HEK293 (cell line): ENCODE data around the gene MRTFB.
A peak's percentile ranks its signal among the peaks of the same experiment; 100 is the strongest.

Source experiments
- CTCF ChIA-PET: fragments of 350-600 bp; formaldehyde crosslinking; extraction: SDS; loops from one replicate; lab custom pipeline; 2021; ENCODE audit warnings: antibody characterized with exemption; lab: Yijun Ruan, JAX
- POLR2A ChIA-PET: fragments of 300-600 bp; formaldehyde crosslinking; extraction: SDS; loops from one replicate; lab custom pipeline; 2020; ENCODE audit warnings: antibody characterized with exemption, inconsistent platforms; lab: Yijun Ruan, JAX
- H3K27ac ChIP-seq: fragments of 200-500 bp; sonication (Bioruptor generic); 2 replicates; pipeline ENCODE4 v1.5.1; 2014; ENCODE audit warnings: low read depth, low read length, control low read depth, inconsistent platforms; ENCODE audit errors: extremely low read depth
- H3K36me3 ChIP-seq, 2 experiments: fragments of 200-500 bp in 1 of 2; sonication (Bioruptor generic) in 1 of 2; 1 replicate in 1 of 2; 2 replicates in 1 of 2; pipeline ENCODE4 v1.5.1; 2014 to 2017; ENCODE audit warnings: inconsistent platforms in 2 of 2, low read length in 2 of 2; ENCODE audit not compliant: control insufficient read depth in 2 of 2, insufficient read depth in 1 of 2
- H3K4me1 ChIP-seq: fragments of 200-500 bp; sonication (Bioruptor generic); 2 replicates; pipeline ENCODE4 v1.5.1; 2014; ENCODE audit warnings: mild to moderate bottlenecking, low read length, inconsistent platforms; ENCODE audit not compliant: control insufficient read depth, insufficient read depth
- H3K4me3 ChIP-seq: 2 replicates; pipeline ENCODE4 v1.5.1; 2011; ENCODE audit warnings: low read depth, mild to moderate bottlenecking, control low read depth, low read length, moderate library complexity
- H3K9me3 ChIP-seq: fragments of 200-500 bp; sonication (Bioruptor generic); 2 replicates; pipeline ENCODE4 v1.5.1; 2014; ENCODE audit warnings: low read depth, low read length, inconsistent platforms; ENCODE audit not compliant: control insufficient read depth, insufficient read depth
- KLF10 ChIP-seq: fragments of 450-650 bp; IDR thresholded peaks from 2 replicates; pipeline ENCODE4 v1.5.1; 2018; ENCODE audit warnings: missing biosample characterization, mild to moderate bottlenecking, missing genetic modification characterization
- MYNN ChIP-seq: fragments of 450-650 bp; formaldehyde crosslinking; IDR thresholded peaks from 2 replicates; pipeline ENCODE4 v1.5.1; 2016; ENCODE audit warnings: missing biosample characterization, missing genetic modification characterization, borderline replicate concordance
- RBAK ChIP-seq: fragments of 450-650 bp; formaldehyde crosslinking; IDR thresholded peaks from 2 replicates; pipeline ENCODE4 v1.5.1; 2016; ENCODE audit warnings: missing biosample characterization, missing genetic modification characterization
- TCF7L2 ChIP-seq: IDR thresholded peaks from 2 replicates; pipeline ENCODE4 v1.6.1; 2011; ENCODE audit warnings: low read depth, mild to moderate bottlenecking, inconsistent platforms, low read length, moderate library complexity, borderline replicate concordance
- YY1 ChIP-seq: fragments of 450-650 bp; formaldehyde crosslinking; IDR thresholded peaks from 2 replicates; pipeline ENCODE4 v1.5.1; 2018; ENCODE audit warnings: missing biosample characterization, missing genetic modification characterization
- ZBTB7A ChIP-seq: fragments of 450-650 bp; formaldehyde crosslinking; IDR thresholded peaks from 2 replicates; pipeline ENCODE4 v1.5.1; 2016; ENCODE audit warnings: low read depth, missing biosample characterization, missing genetic modification characterization
- ZFP3 ChIP-seq: fragments of 450-650 bp; formaldehyde crosslinking; IDR thresholded peaks from 2 replicates; pipeline ENCODE4 v1.5.1; 2016; ENCODE audit warnings: low read depth, missing biosample characterization, missing genetic modification characterization
- ZNF138 ChIP-seq: fragments of 450-650 bp; formaldehyde crosslinking; IDR thresholded peaks from 2 replicates; pipeline ENCODE4 v1.5.1; 2016; ENCODE audit warnings: missing biosample characterization, missing genetic modification characterization, borderline replicate concordance
- ZNF248 ChIP-seq: fragments of 450-650 bp; formaldehyde crosslinking; IDR thresholded peaks from 2 replicates; pipeline ENCODE4 v1.5.1; 2017; ENCODE audit warnings: missing biosample characterization, missing genetic modification characterization
- ZNF341 ChIP-seq: fragments of 450-650 bp; formaldehyde crosslinking; IDR thresholded peaks from 2 replicates; pipeline ENCODE4; 2016; ENCODE audit warnings: low read depth, missing biosample characterization, missing genetic modification characterization
- ZNF354C ChIP-seq: fragments of 450-650 bp; formaldehyde crosslinking; IDR thresholded peaks from 2 replicates; pipeline ENCODE4 v1.5.1; 2016; ENCODE audit warnings: missing biosample characterization, missing genetic modification characterization, low read depth, borderline replicate concordance
- ZNF366 ChIP-seq: fragments of 450-650 bp; formaldehyde crosslinking; conservative IDR thresholded peaks from 2 replicates; pipeline ENCODE4 v1.5.1; 2016; ENCODE audit warnings: missing biosample characterization, missing genetic modification characterization
- ZNF501 ChIP-seq: fragments of 450-650 bp; formaldehyde crosslinking; IDR thresholded peaks from 2 replicates; pipeline ENCODE4 v1.5.1; 2016; ENCODE audit warnings: missing biosample characterization, missing genetic modification characterization
- ZNF561 ChIP-seq: fragments of 450-650 bp; IDR thresholded peaks from 2 replicates; pipeline ENCODE4 v1.5.1; 2018; ENCODE audit warnings: missing biosample characterization, missing genetic modification characterization, borderline replicate concordance
- ZNF596 ChIP-seq: fragments of 450-650 bp; IDR thresholded peaks from 2 replicates; pipeline ENCODE4 v1.5.0; 2018; ENCODE audit warnings: missing biosample characterization, mild to moderate bottlenecking, missing genetic modification characterization, moderate library complexity
- ZNF624 ChIP-seq: fragments of 450-650 bp; formaldehyde crosslinking; IDR thresholded peaks from 2 replicates; pipeline ENCODE4 v1.5.1; 2017; ENCODE audit warnings: missing biosample characterization, missing genetic modification characterization
- ZNF629 ChIP-seq: fragments of 450-650 bp; formaldehyde crosslinking; IDR thresholded peaks from 2 replicates; pipeline ENCODE4 v1.5.1; 2017; ENCODE audit warnings: missing biosample characterization, missing genetic modification characterization
- ZNF777 ChIP-seq: fragments of 450-650 bp; formaldehyde crosslinking; IDR thresholded peaks from 2 replicates; pipeline ENCODE4 v1.5.1; 2017; ENCODE audit warnings: missing biosample characterization, missing genetic modification characterization, borderline replicate concordance
- TF ChIP-seq, protein P1 (sequence below): fragments of 450-650 bp; formaldehyde crosslinking; IDR thresholded peaks from 2 replicates; pipeline ENCODE4 v1.5.1; 2016; ENCODE audit warnings: missing biosample characterization, missing genetic modification characterization
- TF ChIP-seq, protein P2 (sequence below): fragments of 450-650 bp; formaldehyde crosslinking; IDR thresholded peaks from 2 replicates; pipeline ENCODE4 v1.5.1; 2017; ENCODE audit warnings: missing biosample characterization, missing genetic modification characterization

MRTFB gene

DNA sequence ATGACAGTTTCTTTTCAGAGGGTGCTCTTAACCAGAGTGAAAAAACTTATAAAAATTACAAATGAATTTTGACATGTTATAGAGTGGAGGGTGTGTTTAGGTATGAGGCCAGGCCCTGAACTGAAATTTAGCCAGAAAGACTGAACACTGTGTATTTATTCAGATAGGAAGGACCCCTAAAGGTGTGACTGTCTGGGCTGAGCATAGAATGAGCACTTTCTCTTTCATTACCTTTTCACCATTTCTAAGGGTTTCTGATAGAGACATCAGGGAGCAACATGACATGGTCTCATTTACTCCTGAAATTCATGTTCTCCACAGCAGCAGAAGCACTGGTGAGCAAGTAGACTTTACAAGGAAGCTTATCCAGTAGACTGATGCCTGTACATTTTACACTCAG is 32.9 kb downstream of the MRTFB start:
- no peak overlapping the region for H3K4me3 ChIP-seq
- no peaks in the 10 kb centered on the region for H3K36me3 ChIP-seq
- H3K4me1 ChIP-seq = peaks cover 15% of the 10 kb centered on the region
- no peak overlapping the region for H3K27ac ChIP-seq
- no peaks in the 10 kb centered on the region for H3K9me3 ChIP-seq
- ChIA-PET CTCF (interaction anchor here (1.4 kb wide), 1 partner anchor 15 kb away, joined by 3 read pairs; no protein-coding TSS in a partner anchor), POLR2A (no interaction called here)
- no peak for TF ChIP-seq YY1
- no peak for TF ChIP-seq ZNF354C (tag by site-specific recombination)
- TF ChIP-seq KLF10 (tag by site-specific recombination) = no peak
- TF ChIP-seq, protein P1, sequence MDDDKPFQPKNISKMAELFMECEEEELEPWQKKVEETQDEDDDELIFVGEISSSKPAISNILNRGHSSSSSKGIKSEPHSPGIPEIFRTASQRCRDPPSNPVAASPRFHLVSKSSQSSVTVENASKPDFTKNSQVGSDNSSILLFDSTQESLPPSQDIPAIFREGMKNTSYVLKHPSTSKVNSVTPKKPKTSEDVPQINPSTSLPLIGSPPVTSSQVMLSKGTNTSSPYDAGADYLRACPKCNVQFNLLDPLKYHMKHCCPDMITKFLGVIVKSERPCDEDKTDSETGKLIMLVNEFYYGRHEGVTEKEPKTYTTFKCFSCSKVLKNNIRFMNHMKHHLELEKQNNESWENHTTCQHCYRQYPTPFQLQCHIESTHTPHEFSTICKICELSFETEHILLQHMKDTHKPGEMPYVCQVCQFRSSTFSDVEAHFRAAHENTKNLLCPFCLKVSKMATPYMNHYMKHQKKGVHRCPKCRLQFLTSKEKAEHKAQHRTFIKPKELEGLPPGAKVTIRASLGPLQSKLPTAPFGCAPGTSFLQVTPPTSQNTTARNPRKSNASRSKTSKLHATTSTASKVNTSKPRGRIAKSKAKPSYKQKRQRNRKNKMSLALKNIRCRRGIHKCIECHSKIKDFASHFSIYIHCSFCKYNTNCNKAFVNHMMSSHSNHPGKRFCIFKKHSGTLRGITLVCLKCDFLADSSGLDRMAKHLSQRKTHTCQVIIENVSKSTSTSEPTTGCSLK (tag by site-specific recombination) = no peak
- TF ChIP-seq ZNF248 (tag by site-specific recombination) = no peak
- no peak for TF ChIP-seq ZBTB7A
- no peak for TF ChIP-seq ZNF596 (tag by site-specific recombination)
- no peak for TF ChIP-seq ZNF777 (tag by site-specific recombination)
- no peak for TF ChIP-seq ZNF501 (tag by site-specific recombination)

GRCh38 chr16:14105760-14106375 is 34.7 kb downstream of the MRTFB start:
- Histone ChIP-seq H3K36me3 (no peaks in the 10 kb centered on the region), H3K4me1 (peaks cover 32% of the 10 kb centered on the region), H3K4me3 (no peak overlapping the region), H3K27ac (no peak overlapping the region), H3K9me3 (no peaks in the 10 kb centered on the region)
- TF ChIP-seq ZNF341 (tag by site-specific recombination) (no peak), ZNF138 (no peak), ZNF624 (tag by site-specific recombination) (no peak), MYNN (tag by site-specific recombination) (no peak), TCF7L2 (no peak)
- POLR2A ChIA-PET = no interaction called here
- CTCF ChIA-PET = interaction anchor here (0.6 kb wide), 1 partner anchor 182 kb away, joined by 3 read pairs; no protein-coding TSS in a partner anchor

DNA sequence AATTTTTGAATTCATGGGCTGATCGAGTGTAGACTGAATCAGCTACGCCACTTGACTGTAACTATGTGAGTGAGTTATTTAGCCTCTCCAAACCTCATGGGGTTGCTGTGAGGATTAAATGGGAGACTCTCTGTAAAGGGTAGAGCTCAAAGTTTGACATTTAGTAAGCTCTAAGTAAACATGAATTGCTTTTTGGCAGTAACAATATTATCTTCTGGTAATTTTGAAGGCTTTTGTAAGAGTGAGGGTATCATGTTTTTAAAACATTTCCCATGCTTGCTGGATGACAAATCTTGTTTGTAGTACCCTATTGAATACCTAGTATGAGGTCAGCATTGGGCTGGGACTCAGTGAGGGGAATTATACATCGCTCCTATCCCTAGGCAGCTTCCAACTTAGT is 35.3 kb downstream of the MRTFB start:
- no peak overlapping the region for H3K4me3 ChIP-seq
- H3K36me3 ChIP-seq = no peaks in the 10 kb centered on the region
- H3K27ac ChIP-seq = no peak overlapping the region
- peaks cover 38% of the 10 kb centered on the region for H3K4me1 ChIP-seq
- POLR2A ChIA-PET = no interaction called here
- CTCF ChIA-PET = no interaction called here
- no peaks in the 10 kb centered on the region for H3K9me3 ChIP-seq
- TF ChIP-seq KLF10 (tag by site-specific recombination) (no peak), ZNF366 (tag by site-specific recombination) (no peak), ZNF561 (tag by site-specific recombination) (no peak), ZFP3 (no peak), ZNF629 (tag by site-specific recombination) (0 out of 2 replicates have a peak, but pooled peaks have one; percentile 25), RBAK (tag by site-specific recombination) (no peak)
- TF ChIP-seq, protein P2, sequence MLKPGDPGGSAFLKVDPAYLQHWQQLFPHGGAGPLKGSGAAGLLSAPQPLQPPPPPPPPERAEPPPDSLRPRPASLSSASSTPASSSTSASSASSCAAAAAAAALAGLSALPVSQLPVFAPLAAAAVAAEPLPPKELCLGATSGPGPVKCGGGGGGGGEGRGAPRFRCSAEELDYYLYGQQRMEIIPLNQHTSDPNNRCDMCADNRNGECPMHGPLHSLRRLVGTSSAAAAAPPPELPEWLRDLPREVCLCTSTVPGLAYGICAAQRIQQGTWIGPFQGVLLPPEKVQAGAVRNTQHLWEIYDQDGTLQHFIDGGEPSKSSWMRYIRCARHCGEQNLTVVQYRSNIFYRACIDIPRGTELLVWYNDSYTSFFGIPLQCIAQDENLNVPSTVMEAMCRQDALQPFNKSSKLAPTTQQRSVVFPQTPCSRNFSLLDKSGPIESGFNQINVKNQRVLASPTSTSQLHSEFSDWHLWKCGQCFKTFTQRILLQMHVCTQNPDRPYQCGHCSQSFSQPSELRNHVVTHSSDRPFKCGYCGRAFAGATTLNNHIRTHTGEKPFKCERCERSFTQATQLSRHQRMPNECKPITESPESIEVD (tag by site-specific recombination) = peak; percentile 79
- TF ChIP-seq, all 188 proteins: peak for 2
